T-helper 2 cell treated with Interferon-gamma antibody and Interleukin-4, amounts not matched to agents 100 ng/mL and 5 ng/mL, for 36 hours (primary cell): ENCODE data around the gene WSCD1. TPM values are rescaled to one million over a fixed set of nuclear protein-coding genes. Genes with fewer than 3 reads are reported as not detected.

ENCODE experiments used
- intact Hi-C: fragments of 100-400 bp; cut with micrococcal nuclease; formaldehyde crosslinking; loops from one replicate; pipeline ENCODE4 v1.15.1; 2023
- total RNA-seq: library from RNA; stranded (reverse); gene quantifications from 2 replicates; pipeline ENCODE4 v1.2.3, GENCODE V29; 2022

WSCD1 gene
- total RNA-seq = 0.16 and 0.20 TPM in 2 replicates

- intact Hi-C loops = no loop called here
These were observed at the start of gene WSCD1 for GRCh38 chr17:6069539-6070429. WSCD1 (plus strand) TSS chr17:6070379; CDS start chr17:6080659, 10,280 bp downstream.

GRCh38 chr17:6021011-6021400 is 49.2 kb upstream of the WSCD1 start:
- intact Hi-C loops = no loop called here

GRCh38 chr17:6021627-6022026 is 48.6 kb upstream of the WSCD1 start:
- intact Hi-C loops = no loop called here

- intact Hi-C loops = no loop called here
These were observed 46.9 kb upstream of the WSCD1 start for GRCh38 chr17:6023036-6023831.

- intact Hi-C loops = no loop called here
These were observed 45.6 kb upstream of the WSCD1 start for GRCh38 chr17:6024576-6024975.

- intact Hi-C loops = no loop called here
These were observed 42.7 kb upstream of the WSCD1 start for GRCh38 chr17:6027342-6028024.

GRCh38 chr17:6028294-6028693 is 41.9 kb upstream of the WSCD1 start:
- intact Hi-C loops = no loop called here

- intact Hi-C loops = no loop called here
These were observed 34.3 kb upstream of the WSCD1 start for GRCh38 chr17:6035801-6036394.

GRCh38 chr17:6040504-6040903 is 29.7 kb upstream of the WSCD1 start:
- intact Hi-C loops = no loop called here

GRCh38 chr17:6041246-6041645 is 28.9 kb upstream of the WSCD1 start:
- intact Hi-C loops = no loop called here

GRCh38 chr17:6043405-6043804 is 26.8 kb upstream of the WSCD1 start:
- intact Hi-C loops = no loop called here

- intact Hi-C loops = no loop called here
These were observed 25.9 kb upstream of the WSCD1 start for GRCh38 chr17:6044261-6044660.

GRCh38 chr17:6045621-6046357 is 24.4 kb upstream of the WSCD1 start:
- intact Hi-C loops = no loop called here

- intact Hi-C loops = no loop called here
These were observed 23.7 kb upstream of the WSCD1 start for GRCh38 chr17:6046431-6046830.

- intact Hi-C loops = no loop called here
These were observed 23.2 kb upstream of the WSCD1 start for GRCh38 chr17:6046931-6047330.

- intact Hi-C loops = no loop called here
These were observed 22.2 kb upstream of the WSCD1 start for GRCh38 chr17:6047966-6048365.

GRCh38 chr17:6048486-6048885 is 21.7 kb upstream of the WSCD1 start:
- intact Hi-C loops = no loop called here

GRCh38 chr17:6052926-6053325 is 17.3 kb upstream of the WSCD1 start:
- intact Hi-C loops = no loop called here

GRCh38 chr17:6054372-6054771 is 15.8 kb upstream of the WSCD1 start:
- intact Hi-C loops = no loop called here

GRCh38 chr17:6056104-6056503 is 14.1 kb upstream of the WSCD1 start:
- intact Hi-C loops = no loop called here

- intact Hi-C loops = no loop called here
These were observed 12.6 kb upstream of the WSCD1 start for GRCh38 chr17:6057562-6057961.
